ENCODE data around the gene IST1.
"Not testable (repeated sequence)": the region's sequence is repeated elsewhere in the genome, so short reads cannot be mapped to it uniquely, and the experiment has no call there.

The IST1 gene

GRCh38 chr16:71882505-71883167, 12.7 kb upstream of the IST1 start:
- peak; percentile 72 for DNase-seq

GRCh38 chr16:71883168-71883848, 12.0 kb upstream of the IST1 start:
- DNase-seq, result peak; percentile 68

DNA sequence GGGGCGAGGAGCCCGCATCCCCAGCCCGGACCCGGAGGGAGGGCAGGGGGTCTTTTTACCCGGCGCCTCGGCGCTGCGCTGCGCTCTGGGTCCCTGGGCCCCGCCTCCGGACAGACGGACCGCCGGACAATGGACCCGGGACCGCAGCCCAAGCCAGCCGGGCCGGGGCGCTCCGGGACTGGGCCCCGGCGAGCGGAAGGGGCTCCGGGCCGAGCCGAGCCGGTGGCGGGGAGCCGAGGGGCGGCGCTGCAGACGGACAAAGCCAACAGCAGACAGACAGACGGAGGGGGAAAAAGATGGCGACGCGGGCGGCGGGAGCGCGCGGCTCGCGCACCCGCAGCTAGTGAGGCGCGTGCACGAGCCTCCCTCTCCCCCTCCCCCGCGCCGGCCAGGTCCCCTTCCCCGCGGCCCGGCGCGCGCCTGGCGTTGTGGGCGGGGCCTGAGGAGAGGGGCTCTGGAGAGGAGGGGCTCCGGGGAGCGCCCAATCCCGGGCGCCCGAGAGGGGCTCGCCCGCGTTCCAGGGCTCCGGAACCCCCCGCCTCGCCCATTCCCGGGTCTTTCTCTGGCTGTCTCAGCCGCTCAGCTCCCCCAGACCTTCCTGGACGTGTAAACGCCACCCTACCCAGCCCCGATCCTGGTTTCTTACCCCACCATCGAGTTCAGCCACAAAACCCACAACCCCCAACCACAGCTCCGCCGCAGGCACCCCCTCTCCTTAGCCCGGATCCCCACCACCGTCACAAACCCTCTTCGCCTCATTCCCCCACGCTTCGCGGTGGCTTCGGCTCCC, 11.3 kb upstream of the IST1 start, which contains the start of gene ZNF821:
Gene ZNF821 (minus strand): TSS at position 334 of the 790 bp plus-strand sequence. CDS start 4,236 bp downstream, outside the sequence.
- peak; percentile 80 for DNase-seq

- no peak for DNase-seq
Observed at GRCh38 chr16:71885261-71885650, 10.1 kb upstream of the IST1 start.

GRCh38 chr16:71889147-71889546, 6.2 kb upstream of the IST1 start:
- DNase-seq, result no peak

GRCh38 chr16:71893888-71894228, 1.5 kb upstream of the IST1 start:
- DNase-seq, result no peak

- DNase-seq, result peak; percentile 46
Observed at GRCh38 chr16:71894229-71894920, 956 bp upstream of the IST1 start.

GRCh38 chr16:71895679-71896365, 491 bp downstream of the IST1 start:
- DNase-seq, result no peak

GRCh38 chr16:71896764-71897368, 1.5 kb downstream of the IST1 start:
- DNase-seq, result no peak

GRCh38 chr16:71899171-71899570, 3.8 kb downstream of the IST1 start:
- no peak for DNase-seq

DNA sequence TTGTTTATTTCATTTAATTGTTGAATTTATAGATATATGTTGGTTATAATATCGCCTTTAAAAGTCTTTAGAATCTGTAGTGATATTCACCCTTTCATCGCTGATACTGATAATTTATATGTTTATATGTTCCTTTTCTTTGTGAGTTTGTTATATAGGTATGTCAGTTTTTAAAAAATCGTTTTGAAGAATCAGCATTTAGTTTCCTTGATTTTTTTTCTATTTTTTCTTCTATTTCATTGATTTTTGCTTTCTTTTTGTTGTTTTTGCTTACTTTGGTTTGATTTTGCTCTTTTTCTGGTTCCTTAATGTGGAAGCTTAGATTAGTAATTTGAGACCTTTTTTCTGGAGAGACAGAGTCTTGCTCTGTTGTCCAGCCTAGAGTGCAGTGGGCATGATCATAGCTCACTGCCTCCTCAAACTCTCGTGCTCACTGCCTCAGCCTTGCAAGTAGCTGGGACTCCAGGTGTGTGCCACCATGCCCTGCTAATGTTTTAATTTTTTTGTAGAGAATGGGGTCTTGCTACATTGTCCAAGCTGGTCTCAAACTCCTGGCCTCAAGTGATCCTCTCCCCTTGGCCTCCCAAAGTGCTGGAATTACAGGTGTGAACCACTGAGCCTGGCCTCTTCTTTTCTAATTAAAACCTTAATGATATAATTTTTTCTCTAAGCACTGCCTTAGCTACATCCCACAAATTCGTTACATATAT, 7.5 kb downstream of the IST1 start:
- no peak for DNase-seq

GRCh38 chr16:71903608-71904007, 8.3 kb downstream of the IST1 start:
- DNase-seq, result no peak

DNA sequence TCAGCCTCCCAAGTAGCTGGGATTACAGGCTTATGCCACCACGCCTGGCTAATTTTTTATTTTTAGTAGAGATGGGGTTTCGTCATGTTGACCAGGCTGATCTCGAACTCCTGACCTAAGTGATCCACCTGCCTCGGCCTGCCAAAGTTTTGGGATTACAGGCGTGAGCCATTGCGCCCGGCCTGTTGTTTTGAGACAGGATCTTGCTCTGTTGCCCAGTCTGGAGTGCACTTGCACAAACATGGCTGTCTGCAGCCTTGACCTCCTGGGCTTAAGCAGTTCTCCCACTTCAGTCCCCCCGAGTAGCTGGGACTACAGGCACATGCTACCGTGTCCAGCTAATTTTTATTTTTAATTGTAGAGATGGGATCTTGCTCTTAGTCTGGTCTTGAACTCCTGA, 8.9 kb downstream of the IST1 start:
- no peak for DNase-seq

DNA sequence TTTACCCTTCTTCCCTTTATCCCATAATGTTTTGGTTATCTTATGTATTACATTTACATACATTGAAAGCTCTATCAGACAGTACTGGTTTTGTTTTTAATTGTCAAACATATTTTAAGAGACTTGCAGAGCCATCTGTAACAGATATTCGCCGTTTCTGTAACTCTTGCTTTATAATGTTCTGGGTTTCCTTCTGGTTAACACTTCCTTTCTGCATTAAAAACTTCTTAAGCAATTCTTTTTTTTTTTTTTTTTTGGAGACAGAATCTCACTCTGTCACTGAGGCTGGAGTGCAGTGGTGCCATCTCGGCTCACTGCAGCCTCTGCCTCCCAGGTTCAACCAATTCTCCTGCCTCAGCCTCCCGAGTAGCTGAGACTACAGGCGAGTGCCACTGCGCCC, 10.4 kb downstream of the IST1 start:
- not testable (repeated sequence) for DNase-seq

- DNase-seq, result no peak
Observed at GRCh38 chr16:71911121-71911520, 15.8 kb downstream of the IST1 start.

DNA sequence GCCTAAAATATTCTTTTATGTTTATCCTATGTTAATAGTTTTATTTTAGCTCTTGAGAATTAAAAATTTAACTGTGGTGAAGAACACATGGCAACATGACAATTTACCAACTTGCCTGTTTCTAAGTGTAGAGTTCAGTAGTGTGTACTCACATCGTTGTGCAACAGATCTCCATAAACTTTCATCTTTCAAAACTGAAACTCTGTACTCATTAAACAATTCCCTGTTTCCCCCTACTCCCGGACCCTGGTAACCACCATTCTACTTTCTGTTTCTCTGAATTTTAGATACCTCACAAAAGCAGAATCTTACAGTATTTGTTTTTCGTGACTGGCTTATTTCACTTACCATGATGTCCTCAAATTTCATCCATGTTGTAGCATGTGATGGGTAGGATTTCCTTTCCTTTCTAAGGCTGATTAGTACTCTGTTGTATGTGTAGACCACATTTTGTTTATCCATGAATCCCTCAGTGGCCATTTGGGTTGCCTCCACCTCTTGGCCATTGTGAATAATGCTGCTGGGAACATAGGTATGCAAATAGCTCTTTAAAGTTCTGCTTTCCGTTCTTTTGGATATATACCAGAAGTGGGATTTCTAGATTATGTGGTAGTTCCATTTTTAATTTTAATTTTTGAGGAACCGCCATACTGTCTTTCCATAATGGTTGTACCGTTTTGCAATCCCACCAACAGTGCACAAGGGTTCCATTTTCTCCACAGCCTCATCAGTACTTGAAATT, 17.4 kb downstream of the IST1 start:
- no peak for DNase-seq

- no peak for DNase-seq
Observed at GRCh38 chr16:71914802-71915201, 19.5 kb downstream of the IST1 start.

GRCh38 chr16:71915350-71915749, 20.0 kb downstream of the IST1 start:
- no peak for DNase-seq

- no peak for DNase-seq
Observed at GRCh38 chr16:71916397-71916920, 21.1 kb downstream of the IST1 start.

GRCh38 chr16:71917900-71918299, 22.6 kb downstream of the IST1 start:
- no peak for DNase-seq

- no peak for DNase-seq
Observed at GRCh38 chr16:71919035-71919434, 23.7 kb downstream of the IST1 start.
